Activated CD4-positive, alpha-beta T cell treated with anti-CD3 and anti-CD28 coated beads for 36 hours (primary cell): ENCODE data around the gene CETP. TPM values are rescaled to one million over a fixed set of nuclear protein-coding genes. Genes with fewer than 3 reads are reported as not detected.

Experiments used
- ATAC-seq: fragments of 200-7000 bp; cut with Tn5 transposase; one replicate; pipeline ENCODE4 v1.10.0; 2021; ENCODE audit warnings: mild to moderate bottlenecking, moderate library complexity
- CTCF ChIA-PET: fragments of 350-600 bp; sonication (Branson Sonifier 250); formaldehyde crosslinking; loops from one replicate; lab custom pipeline; 2021; ENCODE audit warnings: antibody characterized with exemption; lab: Charles Lee
- POLR2A ChIA-PET: fragments of 350-600 bp; sonication (Branson Sonifier 250); formaldehyde crosslinking; loops from one replicate; lab custom pipeline; 2021; ENCODE audit warnings: antibody characterized with exemption, inconsistent platforms; lab: Charles Lee
- DNase-seq: peaks from one replicate; pipeline ENCODE4 v3.0.0-alpha.2; 2020
- H3K27ac Mint-ChIP-seq: one replicate; pipeline ENCODE4 v1.8.0; 2021; ENCODE audit warnings: mixed read lengths
- H3K27me3 Mint-ChIP-seq: one replicate; pipeline ENCODE4 v1.8.0; 2021; ENCODE audit warnings: mixed read lengths
- H3K36me3 Mint-ChIP-seq: one replicate; pipeline ENCODE4 v1.8.0; 2021; ENCODE audit warnings: low read depth, mixed read lengths
- H3K4me1 Mint-ChIP-seq: one replicate; pipeline ENCODE4 v1.8.0; 2021; ENCODE audit warnings: mixed read lengths
- H3K4me3 Mint-ChIP-seq: one replicate; pipeline ENCODE4 v1.8.0; 2021; ENCODE audit warnings: mild to moderate bottlenecking, moderate library complexity, mixed read lengths
- H3K9me3 Mint-ChIP-seq: one replicate; pipeline ENCODE4 v1.8.0; 2021; ENCODE audit warnings: low read depth, mixed read lengths
- intact Hi-C, 2 experiments: fragments of 100-400 bp; cut with DNase I in 1 of 2; cut with micrococcal nuclease in 1 of 2; formaldehyde crosslinking; loops; one replicate each; pipeline versions ENCODE4 v1.14.2 to v1.15.1; 2022 to 2024; cut with DNase I, micrococcal nuclease
- total RNA-seq, 2 experiments: library from RNA; stranded (reverse); gene quantifications; one replicate each; pipeline ENCODE4 v1.2.3, GENCODE V29; 2021

Gene CETP
- total RNA-seq, 2 experiments from 2014 or later = 0.14 TPM; not detected in 1

GRCh38 chr16:56935201-56935600, 26.5 kb upstream of the CETP start:
- DNase-seq (no peak), ATAC-seq (no peak)
- POLR2A ChIA-PET = no interaction called here
- Mint-ChIP-seq H3K36me3 (peaks cover 77% of the 10 kb centered on the region), H3K27me3 (no peaks in the 10 kb centered on the region), H3K9me3 (no peaks in the 10 kb centered on the region), H3K27ac (peak overlapping the region; percentile 87), H3K4me1 (peaks cover 71% of the 10 kb centered on the region), H3K4me3 (peak overlapping the region; percentile 98)
- CTCF ChIA-PET = interaction anchor here (1.5 to 2.8 kb wide), 2 partner anchors 10 to 25 kb away, joined by 4 to 11 read pairs; no protein-coding TSS in a partner anchor
- intact Hi-C loops = loop anchor here (5.0 to 10.0 kb wide), 4 partner anchors 323 to 740 kb away; partner anchors contain the start of genes CCDC102A (in 1 of the 2) and GNAO1 (in 1 of the 2)

- ATAC-seq (no peak), DNase-seq (no peak)
- peak overlapping the region; percentile 74 for H3K27ac Mint-ChIP-seq
- intact Hi-C loops = loop anchor here (5.0 to 10.0 kb wide), 4 partner anchors 324 to 742 kb away; partner anchors contain the start of genes CCDC102A (in 1 of the 2) and GNAO1 (in 1 of the 2)
- H3K4me3 Mint-ChIP-seq = peak overlapping the region; percentile 98
- ChIA-PET CTCF (interaction anchor here (0.6 to 1.5 kb wide), 3 partner anchors 13 to 195 kb away, joined by 3 to 4 read pairs (median 3); no protein-coding TSS in a partner anchor), POLR2A (interaction anchor here (0.6 to 1.8 kb wide), 4 partner anchors 9 to 81 kb away, joined by 3 to 6 read pairs (median 4); no protein-coding TSS in a partner anchor)
- H3K36me3 Mint-ChIP-seq = peaks cover 88% of the 10 kb centered on the region
- no peaks in the 10 kb centered on the region for H3K9me3 Mint-ChIP-seq
- H3K4me1 Mint-ChIP-seq = peaks cover 70% of the 10 kb centered on the region
- no peaks in the 10 kb centered on the region for H3K27me3 Mint-ChIP-seq
Observed at GRCh38 chr16:56936491-56936890, 25.3 kb upstream of the CETP start.

GRCh38 chr16:56936950-56937349, 24.8 kb upstream of the CETP start:
- intact Hi-C loops = loop anchor here (5.0 to 10.0 kb wide), 4 partner anchors 325 to 742 kb away; partner anchors contain the start of genes CCDC102A (in 1 of the 2) and GNAO1 (in 1 of the 2)
- POLR2A ChIA-PET = interaction anchor here (0.6 to 1.8 kb wide), 4 partner anchors 8 to 99 kb away, joined by 3 to 6 read pairs (median 4); no protein-coding TSS in a partner anchor
- CTCF ChIA-PET = interaction anchor here (0.6 to 1.0 kb wide), 5 partner anchors 12 to 151 kb away, joined by 3 to 6 read pairs (median 3); no protein-coding TSS in a partner anchor
- Mint-ChIP-seq H3K4me1 (peaks cover 74% of the 10 kb centered on the region), H3K9me3 (no peaks in the 10 kb centered on the region), H3K27me3 (no peaks in the 10 kb centered on the region), H3K36me3 (peaks cover 91% of the 10 kb centered on the region), H3K27ac (peak overlapping the region; percentile 76), H3K4me3 (no peak overlapping the region)
- ATAC-seq (no peak), DNase-seq (no peak)

GRCh38 chr16:56938664-56939513, 22.9 kb upstream of the CETP start:
- Mint-ChIP-seq H3K4me3 (peak overlapping the region; percentile 70), H3K36me3 (peaks cover 92% of the 10 kb centered on the region), H3K27ac (peak overlapping the region; percentile 95), H3K4me1 (peaks cover 93% of the 10 kb centered on the region), H3K27me3 (no peaks in the 10 kb centered on the region), H3K9me3 (no peaks in the 10 kb centered on the region)
- POLR2A ChIA-PET = interaction anchor here (0.6 to 1.3 kb wide), 8 partner anchors 8 to 599 kb away, joined by 3 to 7 read pairs (median 4); partner anchors contain the start of genes NLRC5, NUDT21 and OGFOD1
- DNase-seq = peak; percentile 78
- intact Hi-C loops = loop anchor here (2.0 to 10.0 kb wide), 5 partner anchors 327 to 744 kb away; partner anchors contain the start of genes CCDC102A (in 1 of the 2), GNAO1 (in 1 of the 2), NUDT21 (in 1 of the 2) and OGFOD1 (in 1 of the 2)
- peak; percentile 81 for ATAC-seq
- CTCF ChIA-PET = interaction anchor here (1.0 to 1.4 kb wide), 4 partner anchors 9 to 71 kb away, joined by 3 to 4 read pairs (median 3); no protein-coding TSS in a partner anchor

GRCh38 chr16:56939801-56940200, 21.9 kb upstream of the CETP start:
- ATAC-seq = no peak
- Mint-ChIP-seq H3K9me3 (no peaks in the 10 kb centered on the region), H3K4me3 (no peak overlapping the region), H3K4me1 (peaks cover 95% of the 10 kb centered on the region), H3K27me3 (no peaks in the 10 kb centered on the region), H3K36me3 (peaks cover 93% of the 10 kb centered on the region), H3K27ac (peak overlapping the region; percentile 95)
- POLR2A ChIA-PET = no interaction called here
- CTCF ChIA-PET = interaction anchor here (1.3 to 1.4 kb wide), 2 partner anchors 9 to 71 kb away, joined by 3 to 4 read pairs; no protein-coding TSS in a partner anchor
- intact Hi-C loops = loop anchor here (2.0 to 10.0 kb wide), 5 partner anchors 328 to 745 kb away; partner anchors contain the start of genes CCDC102A (in 1 of the 2), GNAO1 (in 1 of the 2), NUDT21 (in 1 of the 2) and OGFOD1 (in 1 of the 2)
- DNase-seq = no peak

- intact Hi-C loops = no loop called here
- H3K27me3 Mint-ChIP-seq = no peaks in the 10 kb centered on the region
Observed at GRCh38 chr16:56941092-56941491, 20.7 kb upstream of the CETP start.

GRCh38 chr16:56941856-56942331, 19.9 kb upstream of the CETP start:
- intact Hi-C loops = no loop called here
- peaks cover 90% of the 10 kb centered on the region for H3K4me1 Mint-ChIP-seq
- CTCF ChIA-PET = interaction anchor here (0.7 to 1.7 kb wide), 6 partner anchors 9 to 130 kb away, joined by 3 to 10 read pairs (median 4); partner anchors contain the start of gene HERPUD1
- no peak for DNase-seq
- no peak for ATAC-seq
- H3K4me3 Mint-ChIP-seq = no peak overlapping the region
- no peaks in the 10 kb centered on the region for H3K9me3 Mint-ChIP-seq
- POLR2A ChIA-PET = interaction anchor here (0.5 to 2.1 kb wide), 2 partner anchors 10 to 25 kb away, joined by 3 to 15 read pairs; partner anchors contain the start of gene HERPUD1
- peaks cover 82% of the 10 kb centered on the region for H3K36me3 Mint-ChIP-seq
- peak overlapping the region; percentile 51 for H3K27ac Mint-ChIP-seq
- no peaks in the 10 kb centered on the region for H3K27me3 Mint-ChIP-seq

More at GRCh38 chr16:56941092-56941491, 20.7 kb upstream of the CETP start:
- Mint-ChIP-seq H3K4me1 (peaks cover 93% of the 10 kb centered on the region), H3K27ac (no peak overlapping the region), H3K36me3 (peaks cover 86% of the 10 kb centered on the region), H3K4me3 (no peak overlapping the region), H3K9me3 (no peaks in the 10 kb centered on the region)
- POLR2A ChIA-PET = interaction anchor here (0.7 kb wide), 1 partner anchor 72 kb away, joined by 3 read pairs; no protein-coding TSS in a partner anchor
- ATAC-seq (no peak), DNase-seq (no peak)
- CTCF ChIA-PET = interaction anchor here (1.1 to 1.7 kb wide), 4 partner anchors 8 to 23 kb away, joined by 3 to 10 read pairs (median 4); partner anchors contain the start of gene HERPUD1

- H3K36me3 Mint-ChIP-seq = peaks cover 67% of the 10 kb centered on the region
- H3K4me1 Mint-ChIP-seq = peaks cover 74% of the 10 kb centered on the region
- H3K27me3 Mint-ChIP-seq = no peaks in the 10 kb centered on the region
- peak overlapping the region; percentile 91 for H3K27ac Mint-ChIP-seq
- ATAC-seq (no peak), DNase-seq (peak; percentile 36)
- POLR2A ChIA-PET = interaction anchor here (0.6 to 3.2 kb wide), 5 partner anchors 10 to 98 kb away, joined by 3 to 27 read pairs (median 7); no protein-coding TSS in a partner anchor
- intact Hi-C loops = loop anchor here in 1 of 2 experiments (1.0 to 2.0 kb wide), 2 partner anchors 11 to 71 kb away; no protein-coding TSS in a partner anchor
- H3K9me3 Mint-ChIP-seq = no peaks in the 10 kb centered on the region
- CTCF ChIA-PET = interaction anchor here (0.7 to 3.3 kb wide), 5 partner anchors 11 to 157 kb away, joined by 3 to 22 read pairs (median 3); no protein-coding TSS in a partner anchor
- H3K4me3 Mint-ChIP-seq = peak overlapping the region; percentile 51
Observed at GRCh38 chr16:56943761-56944375, 17.9 kb upstream of the CETP start.

GRCh38 chr16:56944954-56945839, 16.6 kb upstream of the CETP start:
- intact Hi-C loops = loop anchor here (1.0 to 5.0 kb wide), 6 partner anchors 12 to 213 kb away; partner anchors contain the start of genes HERPUD1 (in 1 of the 2), NLRC5 (in 1 of the 2) and NUP93 (in 1 of the 2)
- DNase-seq (peak; percentile 61), ATAC-seq (peak; percentile 79)
- no peaks in the 10 kb centered on the region for H3K9me3 Mint-ChIP-seq
- H3K4me3 Mint-ChIP-seq = peak overlapping the region; percentile 51
- CTCF ChIA-PET = interaction anchor here (0.7 to 3.3 kb wide), 12 partner anchors 11 to 162 kb away, joined by 3 to 22 read pairs (median 4); partner anchors contain the start of gene HERPUD1
- H3K36me3 Mint-ChIP-seq = peaks cover 56% of the 10 kb centered on the region
- no peaks in the 10 kb centered on the region for H3K27me3 Mint-ChIP-seq
- H3K4me1 Mint-ChIP-seq = peaks cover 63% of the 10 kb centered on the region
- POLR2A ChIA-PET = interaction anchor here (0.8 to 3.2 kb wide), 9 partner anchors 9 to 241 kb away, joined by 3 to 27 read pairs (median 9); partner anchors contain the start of genes NLRC5, PSME3IP1 and RSPRY1
- peak overlapping the region; percentile 91 for H3K27ac Mint-ChIP-seq
